ENCODE data around the gene CDH4. TPM values are rescaled to one million over a fixed set of nuclear protein-coding genes. Genes with fewer than 3 reads are reported as not detected.

CDH4 gene
- polyA plus RNA-seq, 1 donor (not counting 4 experiments of a cell fraction or from before 2014, with no cell fraction given) = 2.2 TPM

- no peak for DNase-seq (ENCODE audit: low read depth, low spot score)
- no peak for FAIRE-seq
- dilution Hi-C loops (cut with MboI; ENCODE audit: extremely low pct_ligation_motif_present, low sequenced_read_pairs) = no loop called here
- Histone ChIP-seq H3K27ac (ENCODE audit: control insufficient read depth, insufficient read depth, low read length) (no peak overlapping the region), H3K9me1 (ENCODE audit: control insufficient read depth, extremely low read depth, insufficient read depth, low read length) (no peaks in the 10 kb centered on the region), H3K9ac (ENCODE audit: control insufficient read depth, extremely low read depth, insufficient read depth, low read length) (no peak overlapping the region), H3K9me3 (ENCODE audit: control insufficient read depth, low read depth, low read length) (no peaks in the 10 kb centered on the region), H4K20me1 (ENCODE audit: control insufficient read depth, extremely low read depth, insufficient read depth, low read length) (peaks cover 15% of the 10 kb centered on the region), H3K4me1 (ENCODE audit: control insufficient read depth, extremely low read depth, insufficient read depth, low read length) (peaks cover 20% of the 10 kb centered on the region), H3K4me2 (ENCODE audit: control insufficient read depth, extremely low read depth, insufficient read depth, low read depth, low read length) (no peak overlapping the region), H2AFZ (ENCODE audit: control insufficient read depth, low read length) (no peak overlapping the region), H3K79me2 (ENCODE audit: control insufficient read depth, insufficient read depth, low read length) (no peaks in the 10 kb centered on the region), H3K4me3 (ENCODE audit: control insufficient read depth in 2 of 3, extremely low read depth in 1 of 3, insufficient read depth in 2 of 3, low read depth in 1 of 3, low read length in 3 of 3) (no peak overlapping the region), H3K36me3 (ENCODE audit: control insufficient read depth in 2 of 2, extremely low read depth in 1 of 2, insufficient read depth in 2 of 2, low read length in 2 of 2) (no peaks in the 10 kb centered on the region), H3K27me3 (ENCODE audit: control insufficient read depth, extremely low read depth, insufficient read depth, low read length) (peaks cover 30% of the 10 kb centered on the region)
- no peak for TF ChIP-seq EZH2 (IDR thresholded peaks at IDR 0.05; ENCODE audit: low read length)
- TF ChIP-seq, protein P1, sequence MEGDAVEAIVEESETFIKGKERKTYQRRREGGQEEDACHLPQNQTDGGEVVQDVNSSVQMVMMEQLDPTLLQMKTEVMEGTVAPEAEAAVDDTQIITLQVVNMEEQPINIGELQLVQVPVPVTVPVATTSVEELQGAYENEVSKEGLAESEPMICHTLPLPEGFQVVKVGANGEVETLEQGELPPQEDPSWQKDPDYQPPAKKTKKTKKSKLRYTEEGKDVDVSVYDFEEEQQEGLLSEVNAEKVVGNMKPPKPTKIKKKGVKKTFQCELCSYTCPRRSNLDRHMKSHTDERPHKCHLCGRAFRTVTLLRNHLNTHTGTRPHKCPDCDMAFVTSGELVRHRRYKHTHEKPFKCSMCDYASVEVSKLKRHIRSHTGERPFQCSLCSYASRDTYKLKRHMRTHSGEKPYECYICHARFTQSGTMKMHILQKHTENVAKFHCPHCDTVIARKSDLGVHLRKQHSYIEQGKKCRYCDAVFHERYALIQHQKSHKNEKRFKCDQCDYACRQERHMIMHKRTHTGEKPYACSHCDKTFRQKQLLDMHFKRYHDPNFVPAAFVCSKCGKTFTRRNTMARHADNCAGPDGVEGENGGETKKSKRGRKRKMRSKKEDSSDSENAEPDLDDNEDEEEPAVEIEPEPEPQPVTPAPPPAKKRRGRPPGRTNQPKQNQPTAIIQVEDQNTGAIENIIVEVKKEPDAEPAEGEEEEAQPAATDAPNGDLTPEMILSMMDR (optimal IDR thresholded peaks at IDR 0.05 in 1 of 3, IDR thresholded peaks at IDR 0.05 in 1 of 3, conservative IDR thresholded peaks at IDR 0.05 in 1 of 3; ENCODE audit: extremely low read depth in 1 of 3, insufficient read depth in 2 of 3, low read length in 3 of 3) = no peak
Measured at GRCh38 chr20:61629602-61630390, 377.7 kb downstream of the CDH4 start.

DNA sequence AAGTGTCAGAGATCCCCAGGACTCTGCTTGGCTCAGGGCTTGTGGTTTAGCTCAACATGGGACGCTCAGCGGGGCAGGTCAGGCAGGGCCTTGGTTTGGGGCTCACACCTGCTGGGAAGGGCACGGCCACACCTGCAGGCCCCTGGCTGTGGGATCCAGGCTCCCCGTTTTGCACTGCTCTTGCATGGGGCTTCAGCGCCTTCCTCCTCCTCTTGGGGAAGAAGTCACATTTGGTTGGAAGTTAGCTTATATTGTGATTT is 378.3 kb downstream of the CDH4 start:
- Histone ChIP-seq H3K4me3 (ENCODE audit: control insufficient read depth in 2 of 3, extremely low read depth in 1 of 3, insufficient read depth in 2 of 3, low read depth in 1 of 3, low read length in 3 of 3) (no peak overlapping the region), H3K36me3 (ENCODE audit: control insufficient read depth in 2 of 2, extremely low read depth in 1 of 2, insufficient read depth in 2 of 2, low read length in 2 of 2) (no peaks in the 10 kb centered on the region), H3K27me3 (ENCODE audit: control insufficient read depth, extremely low read depth, insufficient read depth, low read length) (peaks cover 30% of the 10 kb centered on the region), H3K4me2 (ENCODE audit: control insufficient read depth, extremely low read depth, insufficient read depth, low read depth, low read length) (no peak overlapping the region), H3K4me1 (ENCODE audit: control insufficient read depth, extremely low read depth, insufficient read depth, low read length) (peaks cover 20% of the 10 kb centered on the region), H4K20me1 (ENCODE audit: control insufficient read depth, extremely low read depth, insufficient read depth, low read length) (peaks cover 15% of the 10 kb centered on the region), H3K27ac (ENCODE audit: control insufficient read depth, insufficient read depth, low read length) (no peak overlapping the region), H3K9me1 (ENCODE audit: control insufficient read depth, extremely low read depth, insufficient read depth, low read length) (no peaks in the 10 kb centered on the region), H2AFZ (ENCODE audit: control insufficient read depth, low read length) (no peak overlapping the region), H3K79me2 (ENCODE audit: control insufficient read depth, insufficient read depth, low read length) (no peaks in the 10 kb centered on the region), H3K9me3 (ENCODE audit: control insufficient read depth, low read depth, low read length) (no peaks in the 10 kb centered on the region), H3K9ac (ENCODE audit: control insufficient read depth, extremely low read depth, insufficient read depth, low read length) (no peak overlapping the region)
- FAIRE-seq (no peak), DNase-seq (ENCODE audit: low read depth, low spot score) (no peak)
- dilution Hi-C loops (cut with MboI; ENCODE audit: extremely low pct_ligation_motif_present, low sequenced_read_pairs) = no loop called here
- TF ChIP-seq, protein P1 (optimal IDR thresholded peaks at IDR 0.05 in 1 of 3, IDR thresholded peaks at IDR 0.05 in 1 of 3, conservative IDR thresholded peaks at IDR 0.05 in 1 of 3; ENCODE audit: extremely low read depth in 1 of 3, insufficient read depth in 2 of 3, low read length in 3 of 3) = no peak
- no peak for TF ChIP-seq EZH2 (IDR thresholded peaks at IDR 0.05; ENCODE audit: low read length)

Data from keratinocyte (primary cell).